Panc1 (cell line): ENCODE data around the gene C16orf46. TPM values are rescaled to one million over a fixed set of nuclear protein-coding genes. Genes with fewer than 3 reads are reported as not detected.

ENCODE experiments used
- ATAC-seq: fragments of 200-7000 bp; cut with Tn5 transposase; 2 replicates; pipeline ENCODE4 v1.9.1; 2020; ENCODE audit warnings: mild to moderate bottlenecking, moderate library complexity
- BruUV-seq: library from RNA; stranded (reverse); fragments of 400-500 nt; replicated peaks from 2 replicates; lab custom pipeline; 2021; lab: Mats Ljungman, UMichigan
- CTCF ChIA-PET: fragments of 300-600 bp; sonication (Branson Sonifier 250); formaldehyde crosslinking; loops from one replicate; lab custom pipeline; 2022; ENCODE audit warnings: antibody characterized with exemption; lab: Charles Lee
- POLR2A ChIA-PET: fragments of 300-600 bp; sonication (Branson Sonifier 250); formaldehyde crosslinking; loops from one replicate; lab custom pipeline; 2022; ENCODE audit warnings: antibody characterized with exemption; lab: Charles Lee
- DNase-seq: peaks from one replicate; pipeline ENCODE4 v3.0.0-alpha.2; 2010; ENCODE audit warnings: low read depth, low spot score
- H3K27ac ChIP-seq: 2 replicates; pipeline ENCODE4 v1.5.1; 2011; ENCODE audit warnings: mild to moderate bottlenecking, low read length, inconsistent platforms
- H3K27me3 ChIP-seq: fragments of 200-500 bp; sonication (Bioruptor generic); 2 replicates; pipeline ENCODE4 v1.6.0; 2014; ENCODE audit warnings: low read length, inconsistent platforms; ENCODE audit not compliant: control insufficient read depth, insufficient read depth
- H3K36me3 ChIP-seq: fragments of 200-500 bp; sonication (Bioruptor generic); 2 replicates; pipeline ENCODE4 v1.5.1; 2014; ENCODE audit warnings: inconsistent platforms, mild to moderate bottlenecking, low read length, moderate library complexity; ENCODE audit not compliant: control insufficient read depth, insufficient read depth
- H3K4me1 ChIP-seq: 2 replicates; pipeline ENCODE4 v1.5.1; 2011; ENCODE audit warnings: inconsistent platforms, mild to moderate bottlenecking, low read length, moderate library complexity; ENCODE audit not compliant: control insufficient read depth, insufficient read depth
- H3K4me3 ChIP-seq, 2 experiments: 2 replicates each; pipeline ENCODE4 v1.5.1; 2011 to 2012; ENCODE audit warnings: low read depth in 2 of 2, low read length in 2 of 2, mild to moderate bottlenecking in 2 of 2, inconsistent platforms in 1 of 2, moderate library complexity in 1 of 2
- H3K9me3 ChIP-seq: fragments of 200-500 bp; sonication (Bioruptor generic); 2 replicates; pipeline ENCODE4 v1.5.1; 2014; ENCODE audit warnings: low read depth, mild to moderate bottlenecking, inconsistent platforms, low read length, moderate library complexity; ENCODE audit not compliant: control insufficient read depth, insufficient read depth
- POLR2AphosphoS5 ChIP-seq: IDR thresholded peaks from 2 replicates; pipeline ENCODE4 v1.6.1; 2012; ENCODE audit warnings: mild to moderate bottlenecking, low read depth, low read length, moderate library complexity
- REST ChIP-seq, 2 experiments: IDR thresholded peaks; 2 replicates each; pipeline ENCODE4 v1.6.1; 2011 to 2012; ENCODE audit warnings: low read depth in 2 of 2, control low read depth in 1 of 2, low read length in 1 of 2, mild to moderate bottlenecking in 1 of 2, moderate library complexity in 1 of 2; ENCODE audit not compliant: insufficient read depth in 1 of 2
- SIN3A ChIP-seq: IDR thresholded peaks from 2 replicates; pipeline ENCODE4 v1.6.1; 2012; ENCODE audit warnings: low read depth, mild to moderate bottlenecking, low read length, moderate library complexity, borderline replicate concordance; ENCODE audit not compliant: insufficient read depth
- TCF7L2 ChIP-seq: IDR thresholded peaks from 2 replicates; pipeline ENCODE4 v1.6.1; 2011; ENCODE audit warnings: mild to moderate bottlenecking, low read depth, low read length, inconsistent platforms
- in situ Hi-C: cut with HindIII; loops from 2 replicates; pipeline ENCODE4 v1.10.0; 2016; ENCODE audit warnings: low sequenced_read_pairs, low pct_unique_long_range_greater_than_20kb
- intact Hi-C: fragments of 100-400 bp; cut with micrococcal nuclease; formaldehyde crosslinking; loops from one replicate; pipeline ENCODE4 v1.10.0; 2022; ENCODE audit not compliant: unreplicated experiment
- total RNA-seq: library from RNA; stranded (reverse); gene quantifications from one replicate; pipeline ENCODE4 v1.2.1, GENCODE V29; 2021; ENCODE audit not compliant: unreplicated experiment
- TF ChIP-seq, protein P1 (sequence below): fragments of 450-650 bp; IDR thresholded peaks from 2 replicates; pipeline ENCODE4 v1.5.1; 2017; ENCODE audit warnings: mild to moderate bottlenecking

Gene C16orf46
- total RNA-seq, 1 experiment from 2014 or later, result 1.2 TPM

- DNase-seq (no peak), ATAC-seq (no peak)
- no peak overlapping the region for H3K27ac ChIP-seq
- TF ChIP-seq SIN3A, result no peak
- no peak for TF ChIP-seq TCF7L2
- TF ChIP-seq, protein P1, sequence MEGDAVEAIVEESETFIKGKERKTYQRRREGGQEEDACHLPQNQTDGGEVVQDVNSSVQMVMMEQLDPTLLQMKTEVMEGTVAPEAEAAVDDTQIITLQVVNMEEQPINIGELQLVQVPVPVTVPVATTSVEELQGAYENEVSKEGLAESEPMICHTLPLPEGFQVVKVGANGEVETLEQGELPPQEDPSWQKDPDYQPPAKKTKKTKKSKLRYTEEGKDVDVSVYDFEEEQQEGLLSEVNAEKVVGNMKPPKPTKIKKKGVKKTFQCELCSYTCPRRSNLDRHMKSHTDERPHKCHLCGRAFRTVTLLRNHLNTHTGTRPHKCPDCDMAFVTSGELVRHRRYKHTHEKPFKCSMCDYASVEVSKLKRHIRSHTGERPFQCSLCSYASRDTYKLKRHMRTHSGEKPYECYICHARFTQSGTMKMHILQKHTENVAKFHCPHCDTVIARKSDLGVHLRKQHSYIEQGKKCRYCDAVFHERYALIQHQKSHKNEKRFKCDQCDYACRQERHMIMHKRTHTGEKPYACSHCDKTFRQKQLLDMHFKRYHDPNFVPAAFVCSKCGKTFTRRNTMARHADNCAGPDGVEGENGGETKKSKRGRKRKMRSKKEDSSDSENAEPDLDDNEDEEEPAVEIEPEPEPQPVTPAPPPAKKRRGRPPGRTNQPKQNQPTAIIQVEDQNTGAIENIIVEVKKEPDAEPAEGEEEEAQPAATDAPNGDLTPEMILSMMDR, result no peak
- no peak for TF ChIP-seq REST (IDR thresholded peaks at IDR 0.05; ENCODE audit: insufficient read depth in 1 of 2, low read depth in 2 of 2, low read length in 1 of 2)
- TF ChIP-seq POLR2AphosphoS5, result no peak
- no peaks in the 10 kb centered on the region for H3K36me3 ChIP-seq
- no TSS peak for BruUV-seq
- no peaks in the 10 kb centered on the region for H3K9me3 ChIP-seq
- in situ Hi-C loops (no loop called here), intact Hi-C loops (no loop called here)
- ChIA-PET CTCF (no interaction called here), POLR2A (no interaction called here)
- no peak overlapping the region for H3K4me3 ChIP-seq
- no peaks in the 10 kb centered on the region for H3K27me3 ChIP-seq
- H3K4me1 ChIP-seq, result no peaks in the 10 kb centered on the region
Measured at GRCh38 chr16:81061871-81062608, 15.0 kb downstream of the C16orf46 start.

GRCh38 chr16:81061307-81061640 lies 15.8 kb downstream of the C16orf46 start:
- Histone ChIP-seq H3K27me3 (no peaks in the 10 kb centered on the region), H3K36me3 (no peaks in the 10 kb centered on the region), H3K9me3 (no peaks in the 10 kb centered on the region), H3K4me1 (no peaks in the 10 kb centered on the region), H3K4me3 (no peak overlapping the region), H3K27ac (no peak overlapping the region)
- DNase-seq (no peak), ATAC-seq (no peak)
- no TSS peak for BruUV-seq
- TF ChIP-seq POLR2AphosphoS5, result no peak
- ChIA-PET CTCF (no interaction called here), POLR2A (no interaction called here)
- intact Hi-C loops, result no loop called here
- in situ Hi-C loops, result no loop called here

DNA sequence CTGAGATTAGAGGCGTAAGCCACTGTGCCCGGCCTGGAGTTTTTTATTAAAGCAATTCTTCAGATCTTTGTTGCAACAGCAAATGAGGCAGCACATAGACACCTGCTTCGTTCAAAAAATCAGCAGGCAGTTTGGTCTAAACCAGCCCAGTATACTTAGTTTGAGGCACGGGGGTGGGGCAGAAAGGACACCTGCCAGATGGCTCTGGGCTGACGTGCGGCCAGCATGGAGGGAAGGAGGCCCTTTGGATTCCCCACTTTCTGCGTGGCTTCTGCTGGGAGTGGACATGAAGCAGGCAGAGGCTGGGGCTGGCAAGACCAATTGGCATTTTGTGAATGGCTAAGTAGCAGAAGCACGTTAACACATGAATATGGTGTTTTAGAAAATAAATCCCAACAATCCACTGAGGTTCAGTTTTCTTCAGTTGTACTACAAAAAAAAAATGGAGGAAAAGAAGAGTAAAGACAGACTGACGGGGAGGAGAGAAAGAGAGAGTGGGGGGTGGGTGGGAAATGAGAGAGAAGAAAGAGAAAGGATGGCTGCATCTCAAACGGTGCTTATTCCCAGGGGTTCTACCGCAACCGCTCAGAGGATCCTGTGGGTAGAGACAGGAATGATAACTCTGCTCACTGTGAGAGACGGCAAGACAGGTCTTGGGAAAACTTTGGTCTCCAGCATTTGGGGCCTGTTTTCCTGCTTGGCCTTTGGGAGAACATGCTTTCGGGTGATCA lies 16.3 kb downstream of the C16orf46 start:
- H3K27me3 ChIP-seq, result no peaks in the 10 kb centered on the region
- DNase-seq (no peak), ATAC-seq (no peak)
- H3K4me1 ChIP-seq, result no peaks in the 10 kb centered on the region
- H3K9me3 ChIP-seq, result no peaks in the 10 kb centered on the region
- no TSS peak for BruUV-seq
- no peak overlapping the region for H3K4me3 ChIP-seq
- no peaks in the 10 kb centered on the region for H3K36me3 ChIP-seq
- TF ChIP-seq, protein P1, result no peak
- TF ChIP-seq SIN3A, result no peak
- no peak for TF ChIP-seq POLR2AphosphoS5
- no peak for TF ChIP-seq TCF7L2
- no peak for TF ChIP-seq REST (IDR thresholded peaks at IDR 0.05; ENCODE audit: insufficient read depth in 1 of 2, low read depth in 2 of 2, low read length in 1 of 2)
- intact Hi-C loops (no loop called here), in situ Hi-C loops (no loop called here)
- no peak overlapping the region for H3K27ac ChIP-seq
- POLR2A ChIA-PET, result no interaction called here
- CTCF ChIA-PET, result no interaction called here
